Endothelial cell of umbilical vein (primary cell): ENCODE data around the gene MC1R. TPM values are rescaled to one million over a fixed set of nuclear protein-coding genes. Genes with fewer than 3 reads are reported as not detected.

Experiments used
- BruUV-seq: library from RNA; stranded (reverse); fragments of 400-500 nt; replicated peaks from 2 replicates; lab custom pipeline; 2021; lab: Mats Ljungman, UMichigan
- CTCF ChIA-PET: fragments of 300-600, 350-600 bp; sonication (Branson Sonifier 250); formaldehyde crosslinking; loops from one replicate; lab custom pipeline; 2021; ENCODE audit warnings: antibody characterized with exemption, inconsistent platforms; lab: Charles Lee
- POLR2A ChIA-PET: fragments of 300-600, 350-600 bp; sonication (Branson Sonifier 250); formaldehyde crosslinking; loops from one replicate; lab custom pipeline; 2021; ENCODE audit warnings: antibody characterized with exemption, inconsistent platforms; lab: Charles Lee
- DNase-seq: peaks from one replicate; pipeline ENCODE4 v3.0.0-alpha.2; 2011; ENCODE audit warnings: low read depth, low spot score
- FAIRE-seq: peaks from 2 replicates; lab custom pipeline; 2011; peaks lifted over from hg19 to GRCh38; lab: Jason Lieb, UNC
- H2AFZ ChIP-seq: 2 replicates; pipeline ENCODE4 v1.6.0; 2012; ENCODE audit warnings: low read depth, low read length, control low read depth, inconsistent platforms
- H3K27ac ChIP-seq: 2 replicates; pipeline ENCODE4 v1.5.1; 2011; ENCODE audit warnings: low read depth, mild to moderate bottlenecking, control low read depth, low read length, moderate library complexity; ENCODE audit not compliant: insufficient read depth
- H3K27me3 ChIP-seq, 2 experiments: 2 replicates each; pipeline versions ENCODE4 v1.6.0 to v1.6.1; 2011; ENCODE audit warnings: low read length in 2 of 2, mixed read lengths in 1 of 2; ENCODE audit not compliant: control insufficient read depth in 2 of 2, insufficient read depth in 2 of 2
- H3K36me3 ChIP-seq, 2 experiments: 2 replicates in 1 of 2; 3 replicates in 1 of 2; pipeline ENCODE4 v1.5.1; 2011; ENCODE audit warnings: low read length in 2 of 2, mild to moderate bottlenecking in 1 of 2, moderate library complexity in 1 of 2; ENCODE audit not compliant: control insufficient read depth in 2 of 2, insufficient read depth in 2 of 2; ENCODE audit errors: extremely low read depth in 1 of 2
- H3K4me1 ChIP-seq: 3 replicates; pipeline ENCODE4 v1.5.1; 2011; ENCODE audit warnings: mild to moderate bottlenecking, low read length; ENCODE audit not compliant: control insufficient read depth, insufficient read depth; ENCODE audit errors: extremely low read depth
- H3K4me2 ChIP-seq: 2 replicates; pipeline ENCODE4 v1.6.1; 2011; ENCODE audit warnings: low read length, control low read depth, mixed read lengths; ENCODE audit not compliant: insufficient read depth
- H3K4me3 ChIP-seq, 3 experiments: fragments of 200-600 bp in 1 of 3; sonication (generic), shearing (Covaris generic) in 1 of 3; replicated peaks in 1 of 3; 2 replicates each; pipeline ENCODE4 v1.5.1; 2011 to 2016; ENCODE audit warnings: control low read depth in 3 of 3, low read length in 3 of 3, mild to moderate bottlenecking in 2 of 3, inconsistent platforms in 1 of 3, low read depth in 1 of 3, moderate library complexity in 1 of 3; ENCODE audit not compliant: insufficient read depth in 1 of 3
- H3K79me2 ChIP-seq: 2 replicates; pipeline ENCODE4 v1.6.0; 2012; ENCODE audit warnings: low read length, inconsistent platforms; ENCODE audit not compliant: control insufficient read depth, insufficient read depth
- H3K9ac ChIP-seq: replicated peaks from 2 replicates; pipeline ENCODE3; 2011; ENCODE audit warnings: low read length, control low read depth; ENCODE audit not compliant: insufficient read depth; ENCODE audit errors: extremely low read depth
- H3K9me1 ChIP-seq: replicated peaks from 3 replicates; pipeline ENCODE4 v1.6.0; 2011; ENCODE audit warnings: mild to moderate bottlenecking, low read length; ENCODE audit not compliant: control insufficient read depth, insufficient read depth; ENCODE audit errors: extremely low read depth
- H3K9me3 ChIP-seq: replicated peaks from 2 replicates; pipeline ENCODE4 v1.5.1; 2012; ENCODE audit warnings: low read length, inconsistent platforms; ENCODE audit not compliant: control insufficient read depth, insufficient read depth
- H4K20me1 ChIP-seq: replicated peaks from 2 replicates; pipeline ENCODE3; 2011; ENCODE audit warnings: mild to moderate bottlenecking, low read length; ENCODE audit not compliant: control insufficient read depth, insufficient read depth; ENCODE audit errors: extremely low read depth
- EZH2 ChIP-seq: IDR thresholded peaks from 2 replicates; pipeline ENCODE4 v1.6.1; 2012; ENCODE audit warnings: borderline replicate concordance, low read depth, mild to moderate bottlenecking, moderate library complexity, low read length, inconsistent platforms; ENCODE audit not compliant: severe bottlenecking
- FOS ChIP-seq: IDR thresholded peaks from 2 replicates; pipeline ENCODE4 v1.6.1; 2011; ENCODE audit warnings: mild to moderate bottlenecking, low read length, moderate library complexity, borderline replicate concordance; ENCODE audit not compliant: insufficient read depth
- GATA2 ChIP-seq: IDR thresholded peaks from 2 replicates; pipeline ENCODE4 v1.7.0; 2011; ENCODE audit warnings: low read depth, mild to moderate bottlenecking, moderate library complexity, mixed read lengths, low read length; ENCODE audit not compliant: insufficient read length, insufficient read depth
- JUN ChIP-seq: IDR thresholded peaks from 2 replicates; pipeline ENCODE4 v1.6.1; 2011; ENCODE audit warnings: borderline replicate concordance, low read depth; ENCODE audit not compliant: insufficient read length, insufficient read depth
- MYC ChIP-seq: IDR thresholded peaks from one replicate; pipeline ENCODE4 v1.6.1; 2011; ENCODE audit warnings: mild to moderate bottlenecking, low read depth, low read length
- POLR2A ChIP-seq: IDR thresholded peaks from 2 replicates; pipeline ENCODE4 v1.6.1; 2012; ENCODE audit warnings: low read depth, mild to moderate bottlenecking, control low read depth, low read length
- POLR2AphosphoS5 ChIP-seq: IDR thresholded peaks from 2 replicates; pipeline ENCODE4 v1.6.1; 2012; ENCODE audit warnings: low read depth, mild to moderate bottlenecking, control low read depth, low read length, moderate library complexity; ENCODE audit not compliant: insufficient read depth
- dilution Hi-C: fragments of 300-500 bp; cut with MboI; formaldehyde crosslinking; loops from one replicate; pipeline ENCODE4 v1.15.0; 2019; ENCODE audit warnings: low sequenced_read_pairs; ENCODE audit not compliant: extremely low pct_ligation_motif_present
- intact Hi-C: fragments of 100-400 bp; cut with micrococcal nuclease; formaldehyde crosslinking; loops from one replicate; pipeline ENCODE4 v1.10.0; 2022
- polyA plus RNA-seq, 4 experiments: library from polyadenylated mRNA; depleted of rRNA in 3 of 4; stranded (reverse) in 3 of 4; unstranded in 1 of 4; fragments of >200 nt; gene quantifications; 2 replicates each; pipeline versions ENCODE4 v1.2.1 to v1.2.3, GENCODE V29; 2011 to 2012; ENCODE audit warnings: missing spikeins in 1 of 4
- total RNA-seq: library from RNA; stranded (reverse); gene quantifications from 2 replicates; pipeline ENCODE4 v1.2.3, GENCODE V29; 2021
- TF ChIP-seq, protein P1 (sequence below): IDR thresholded peaks from 2 replicates; pipeline ENCODE4 v1.6.1; 2011; ENCODE audit not compliant: insufficient read depth, insufficient read length
- TF ChIP-seq, protein P2 (sequence below), 2 donors: IDR thresholded peaks; 1 replicate in 1 of 2; 2 replicates in 1 of 2; pipeline ENCODE4 v1.5.1; 2011; ENCODE audit warnings: low read length in 2 of 2, mild to moderate bottlenecking in 2 of 2, moderate library complexity in 2 of 2, control low read depth in 1 of 2, inconsistent platforms in 1 of 2, low read depth in 1 of 2; ENCODE audit not compliant: insufficient read depth in 1 of 2; ENCODE audit errors: extremely low read depth in 1 of 2

MC1R gene
- total and polyA plus RNA-seq, 2 donors (not counting 3 experiments of a cell fraction or from before 2014, with no cell fraction given) = 4.0 to 4.9 TPM

DNA sequence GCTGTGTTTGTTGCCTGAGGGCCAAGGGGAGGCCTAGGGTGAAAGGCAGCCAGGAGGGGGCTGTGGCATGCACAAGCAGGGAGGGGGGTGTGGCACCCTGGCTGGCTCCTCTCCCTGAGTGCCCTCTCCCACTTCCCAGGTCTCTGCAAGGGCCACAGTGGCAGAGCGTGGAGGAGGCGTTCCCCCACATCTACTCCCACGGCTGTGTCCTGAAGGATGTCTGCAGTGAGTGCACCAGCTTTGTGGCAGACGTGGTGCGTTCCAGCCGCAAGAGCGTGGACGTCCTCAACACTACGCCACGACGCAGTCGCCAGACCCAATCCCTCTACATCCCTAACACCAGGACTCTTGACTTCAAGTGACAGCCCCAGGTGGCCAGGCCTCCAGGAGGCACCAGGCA lies 48.8 kb upstream of the MC1R start:
- peaks cover 2% of the 10 kb centered on the region for H3K9me3 ChIP-seq
- no peak overlapping the region for H3K4me2 ChIP-seq
- DNase-seq (no peak), FAIRE-seq (no peak)
- H3K4me3 ChIP-seq = no peak overlapping the region
- intact Hi-C loops (no loop called here), dilution Hi-C loops (no loop called here)
- peaks cover 7% of the 10 kb centered on the region for H3K79me2 ChIP-seq
- peaks cover 8% of the 10 kb centered on the region for H3K4me1 ChIP-seq
- H3K9ac ChIP-seq = no peak overlapping the region
- ChIA-PET POLR2A (no interaction called here), CTCF (interaction anchor here (1.2 kb wide), 1 partner anchor 9 kb away, joined by 3 read pairs; no protein-coding TSS in a partner anchor)
- no peak overlapping the region for H2AFZ ChIP-seq
- TF ChIP-seq GATA2 = no peak
- no peak for TF ChIP-seq FOS
- peaks cover 0 to 2% of the 10 kb centered on the region in 2 experiments for H3K36me3 ChIP-seq
- peaks cover 1% of the 10 kb centered on the region for H4K20me1 ChIP-seq
- no peaks in the 10 kb centered on the region for H3K27me3 ChIP-seq
- no peaks in the 10 kb centered on the region for H3K9me1 ChIP-seq
- BruUV-seq = no TSS peak
- H3K27ac ChIP-seq = no peak overlapping the region

DNA sequence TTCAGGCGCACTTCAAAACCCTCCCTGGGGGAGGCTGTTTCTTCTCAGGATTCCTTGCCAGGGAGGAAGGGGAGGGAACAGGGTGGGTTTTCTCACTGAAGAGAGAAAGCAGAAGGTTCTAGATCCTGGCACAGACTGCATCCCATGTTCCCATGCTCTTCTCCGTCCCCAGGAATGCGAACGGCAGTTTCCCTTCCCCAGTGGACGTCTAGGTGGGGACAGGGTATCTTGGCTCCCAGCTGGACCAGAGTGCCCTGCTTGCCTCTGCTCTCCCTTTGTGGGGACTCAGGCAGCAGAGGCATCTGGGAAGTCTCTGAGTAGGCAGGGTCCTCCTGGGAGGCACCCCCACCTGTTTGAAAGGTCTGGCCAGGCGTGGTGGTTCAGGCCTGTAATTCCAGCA lies 48.2 kb upstream of the MC1R start:
- no peak overlapping the region for H3K27ac ChIP-seq
- DNase-seq = no peak
- H3K9me1 ChIP-seq = no peaks in the 10 kb centered on the region
- no peak overlapping the region for H3K4me2 ChIP-seq
- ChIA-PET CTCF (interaction anchor here (1.2 to 2.2 kb wide), 2 partner anchors 9 to 10 kb away, joined by 3 to 7 read pairs; no protein-coding TSS in a partner anchor), POLR2A (no interaction called here)
- H2AFZ ChIP-seq = no peak overlapping the region
- TF ChIP-seq, protein P1, sequence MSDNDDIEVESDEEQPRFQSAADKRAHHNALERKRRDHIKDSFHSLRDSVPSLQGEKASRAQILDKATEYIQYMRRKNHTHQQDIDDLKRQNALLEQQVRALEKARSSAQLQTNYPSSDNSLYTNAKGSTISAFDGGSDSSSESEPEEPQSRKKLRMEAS = no peak
- TF ChIP-seq GATA2 (no peak), MYC (no peak), FOS (no peak), EZH2 (no peak), JUN (no peak), POLR2A (no peak), POLR2AphosphoS5 (no peak)
- TF ChIP-seq, protein P2, sequence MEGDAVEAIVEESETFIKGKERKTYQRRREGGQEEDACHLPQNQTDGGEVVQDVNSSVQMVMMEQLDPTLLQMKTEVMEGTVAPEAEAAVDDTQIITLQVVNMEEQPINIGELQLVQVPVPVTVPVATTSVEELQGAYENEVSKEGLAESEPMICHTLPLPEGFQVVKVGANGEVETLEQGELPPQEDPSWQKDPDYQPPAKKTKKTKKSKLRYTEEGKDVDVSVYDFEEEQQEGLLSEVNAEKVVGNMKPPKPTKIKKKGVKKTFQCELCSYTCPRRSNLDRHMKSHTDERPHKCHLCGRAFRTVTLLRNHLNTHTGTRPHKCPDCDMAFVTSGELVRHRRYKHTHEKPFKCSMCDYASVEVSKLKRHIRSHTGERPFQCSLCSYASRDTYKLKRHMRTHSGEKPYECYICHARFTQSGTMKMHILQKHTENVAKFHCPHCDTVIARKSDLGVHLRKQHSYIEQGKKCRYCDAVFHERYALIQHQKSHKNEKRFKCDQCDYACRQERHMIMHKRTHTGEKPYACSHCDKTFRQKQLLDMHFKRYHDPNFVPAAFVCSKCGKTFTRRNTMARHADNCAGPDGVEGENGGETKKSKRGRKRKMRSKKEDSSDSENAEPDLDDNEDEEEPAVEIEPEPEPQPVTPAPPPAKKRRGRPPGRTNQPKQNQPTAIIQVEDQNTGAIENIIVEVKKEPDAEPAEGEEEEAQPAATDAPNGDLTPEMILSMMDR (IDR thresholded peaks at IDR 0.05; ENCODE audit: extremely low read depth in 1 of 2, insufficient read depth in 1 of 2, low read depth in 1 of 2, low read length in 2 of 2) = no peak
- FAIRE-seq = no peak
- H3K9me3 ChIP-seq = peaks cover 2% of the 10 kb centered on the region
- peaks cover 12% of the 10 kb centered on the region for H3K79me2 ChIP-seq
- no peak overlapping the region for H3K4me3 ChIP-seq
- no peak overlapping the region for H3K9ac ChIP-seq
- H3K27me3 ChIP-seq = no peaks in the 10 kb centered on the region
- H3K4me1 ChIP-seq = peaks cover 8% of the 10 kb centered on the region
- dilution Hi-C loops (no loop called here), intact Hi-C loops (no loop called here)
- H4K20me1 ChIP-seq = peaks cover 4% of the 10 kb centered on the region
- BruUV-seq = no TSS peak
- peaks cover 0 to 6% of the 10 kb centered on the region in 2 experiments for H3K36me3 ChIP-seq
